Measurements from ENCODE around the gene SEMA4D. TPM values are rescaled to one million over a fixed set of nuclear protein-coding genes. Genes with fewer than 3 reads are reported as not detected.

The SEMA4D gene
- total and polyA plus RNA-seq, 2 experiments from 2014 or later, result 9.4 to 10.4 TPM

GRCh38 chr9:89421595-89421994 lies 76.3 kb downstream of the SEMA4D start:
- Histone ChIP-seq H3K27ac (no peak overlapping the region), H3K36me3 (replicated peaks; ENCODE audit: insufficient read depth, low read depth) (no peaks in the 10 kb centered on the region)

GRCh38 chr9:89420397-89421178 lies 77.3 kb downstream of the SEMA4D start:
- no peaks in the 10 kb centered on the region for H3K9me2 ChIP-seq (replicated peaks; ENCODE audit: insufficient read depth)
- 86% methylated on average over 9 of the region's 9 CpGs for WGBS (ENCODE audit: low lambda C conversion rate, missing lambda C conversion rate)
- H3K9me3 ChIP-seq (ENCODE audit: low read depth), result no peaks in the 10 kb centered on the region
- H3K27me3 ChIP-seq, result no peaks in the 10 kb centered on the region
- no peak overlapping the region for H3K4me2 ChIP-seq
- H3K4me3 ChIP-seq, result no peak overlapping the region
- no peaks in the 10 kb centered on the region for H4K20me1 ChIP-seq (ENCODE audit: insufficient read depth, poor library complexity, severe bottlenecking)
- no peak overlapping the region for H2AFZ ChIP-seq
- H3K4me1 ChIP-seq (ENCODE audit: insufficient read depth), result peaks cover 9% of the 10 kb centered on the region
- no peak for TF ChIP-seq CTCF (IDR thresholded peaks at IDR 0.05; ENCODE audit: poor library complexity)
- TF ChIP-seq EZH2phosphoT487 (IDR thresholded peaks at IDR 0.05; ENCODE audit: low read depth, severe bottlenecking, unreplicated experiment), result no peak
- no peaks in the 10 kb centered on the region for H3K36me3 ChIP-seq (replicated peaks; ENCODE audit: insufficient read depth, low read depth)
- H3K27ac ChIP-seq, result no peak overlapping the region
- no peak for DNase-seq (ENCODE audit: low spot score)
- peaks cover 3% of the 10 kb centered on the region for H3K79me2 ChIP-seq

More at GRCh38 chr9:89421595-89421994, 76.3 kb downstream of the SEMA4D start:
- peaks cover 3% of the 10 kb centered on the region for H3K79me2 ChIP-seq
- no peaks in the 10 kb centered on the region for H3K9me2 ChIP-seq (replicated peaks; ENCODE audit: insufficient read depth)
- H3K9me3 ChIP-seq (ENCODE audit: low read depth), result no peaks in the 10 kb centered on the region
- WGBS (ENCODE audit: low lambda C conversion rate, missing lambda C conversion rate), result 91% methylated on average over 6 of the region's 6 CpGs
- H3K27me3 ChIP-seq, result no peaks in the 10 kb centered on the region
- H3K4me3 ChIP-seq, result no peak overlapping the region
- TF ChIP-seq CTCF (IDR thresholded peaks at IDR 0.05; ENCODE audit: poor library complexity) (no peak), EZH2 (IDR thresholded peaks at IDR 0.05; ENCODE audit: borderline replicate concordance) (no peak), EZH2phosphoT487 (IDR thresholded peaks at IDR 0.05; ENCODE audit: low read depth, severe bottlenecking, unreplicated experiment) (no peak)
- H2AFZ ChIP-seq, result no peak overlapping the region
- DNase-seq (ENCODE audit: low spot score), result no peak
- peaks cover 9% of the 10 kb centered on the region for H3K4me1 ChIP-seq (ENCODE audit: insufficient read depth)
- no peak overlapping the region for H3K4me2 ChIP-seq
- no peaks in the 10 kb centered on the region for H4K20me1 ChIP-seq (ENCODE audit: insufficient read depth, poor library complexity, severe bottlenecking)

GRCh38 chr9:89419978-89420394 lies 77.9 kb downstream of the SEMA4D start:
- 92% methylated on average over 6 of the region's 6 CpGs for WGBS (ENCODE audit: low lambda C conversion rate, missing lambda C conversion rate)
- H3K27ac ChIP-seq, result no peak overlapping the region

More at GRCh38 chr9:89419978-89420394, 77.9 kb downstream of the SEMA4D start:
- H2AFZ ChIP-seq, result no peak overlapping the region
- H3K4me1 ChIP-seq (ENCODE audit: insufficient read depth), result peaks cover 9% of the 10 kb centered on the region
- peaks cover 3% of the 10 kb centered on the region for H3K79me2 ChIP-seq
- H3K4me3 ChIP-seq, result no peak overlapping the region
- no peaks in the 10 kb centered on the region for H3K9me2 ChIP-seq (replicated peaks; ENCODE audit: insufficient read depth)
- no peak for DNase-seq (ENCODE audit: low spot score)
- TF ChIP-seq CTCF (IDR thresholded peaks at IDR 0.05; ENCODE audit: poor library complexity) (no peak), EZH2phosphoT487 (IDR thresholded peaks at IDR 0.05; ENCODE audit: low read depth, severe bottlenecking, unreplicated experiment) (no peak), EZH2 (IDR thresholded peaks at IDR 0.05; ENCODE audit: borderline replicate concordance) (no peak)
- no peaks in the 10 kb centered on the region for H3K36me3 ChIP-seq (replicated peaks; ENCODE audit: insufficient read depth, low read depth)
- no peak overlapping the region for H3K4me2 ChIP-seq
- H3K9me3 ChIP-seq (ENCODE audit: low read depth), result no peaks in the 10 kb centered on the region
- no peaks in the 10 kb centered on the region for H3K27me3 ChIP-seq
- no peaks in the 10 kb centered on the region for H4K20me1 ChIP-seq (ENCODE audit: insufficient read depth, poor library complexity, severe bottlenecking)
